ENCODE results near the gene CPTP. TPM values are rescaled to one million over a fixed set of nuclear protein-coding genes. Genes with fewer than 3 reads are reported as not detected.

The CPTP gene
- polyA plus RNA-seq, 3 donors: 6.4 to 7.7 (median 7.4) TPM

GRCh38 chr1:1347026-1347595 is 22.5 kb downstream of the CPTP start:
- DNase-seq: no peak
- Histone ChIP-seq H3K9me3 (replicated peaks in 1 of 2; ENCODE audit: control insufficient read depth in 1 of 2, insufficient read depth in 1 of 2, low read length in 2 of 2) (no peaks in the 10 kb centered on the region), H3K4me2 (replicated peaks; ENCODE audit: extremely low read depth, low read length, poor library complexity, severe bottlenecking) (peak overlapping the region; percentile 91), H3K4me1 (ENCODE audit: control insufficient read depth in 1 of 2, insufficient read depth in 2 of 2, low read length in 2 of 2) (peaks cover 11 to 17% of the 10 kb centered on the region in 2 donors), H4K20me1 (ENCODE audit: insufficient read depth, low read length) (peaks cover 43% of the 10 kb centered on the region), H3K27me3 (ENCODE audit: control insufficient read depth in 2 of 2, insufficient read depth in 2 of 2, low read length in 2 of 2) (peaks cover 0 to 7% of the 10 kb centered on the region in 2 donors), H3K36me3 (replicated peaks in 1 of 2; ENCODE audit: control insufficient read depth in 1 of 2, insufficient read depth in 2 of 2, low read length in 2 of 2) (no peaks in the 10 kb centered on the region), H2AFZ (ENCODE audit: insufficient read depth, low read depth, low read length, poor library complexity, severe bottlenecking) (no peak overlapping the region), H3K4me3 (replicated peaks in 1 of 3; ENCODE audit: low read depth in 2 of 3, low read length in 3 of 3) (no peak overlapping the region), H3K79me2 (ENCODE audit: insufficient read depth, low read length) (peaks cover 28% of the 10 kb centered on the region), H3K9ac (ENCODE audit: insufficient read depth, low read length, poor library complexity, severe bottlenecking) (no peak overlapping the region), H3K27ac (ENCODE audit: low read depth in 1 of 2, low read length in 2 of 2) (no peak overlapping the region)
- TF ChIP-seq CTCF (IDR thresholded peaks at IDR 0.05): no peak
- intact Hi-C loops (cut with micrococcal nuclease): no loop called here
- Mint-ChIP-seq H3K9me3 (peaks cover 0 to 2% (median 0%) of the 10 kb centered on the region in 7 donors), H3K27me3 (ENCODE audit: low read depth in 3 of 3) (peaks cover 6 to 20% (median 10%) of the 10 kb centered on the region in 3 donors), H3K36me3 (peaks cover 0 to 1% of the 10 kb centered on the region in 2 donors), H3K4me1 (peaks cover 16% of the 10 kb centered on the region), H3K4me3 (peak overlapping the region in 1 of 2 donors; percentile 81), H3K27ac (no peak overlapping the region)
- 95% methylated on average over 9 of the region's 10 CpGs for WGBS (ENCODE audit: insufficient coverage)

- Histone ChIP-seq H3K9ac (ENCODE audit: insufficient read depth, low read length, poor library complexity, severe bottlenecking) (peak overlapping the region; percentile 76), H3K4me3 (replicated peaks in 1 of 3; ENCODE audit: low read depth in 2 of 3, low read length in 3 of 3) (peak overlapping the region in 2 of 3 experiments; percentile 32 to 76), H3K27ac (ENCODE audit: low read depth in 1 of 2, low read length in 2 of 2) (no peak overlapping the region), H3K79me2 (ENCODE audit: insufficient read depth, low read length) (peaks cover 28% of the 10 kb centered on the region), H3K4me2 (replicated peaks; ENCODE audit: extremely low read depth, low read length, poor library complexity, severe bottlenecking) (peak overlapping the region; percentile 91), H3K9me3 (replicated peaks in 1 of 2; ENCODE audit: control insufficient read depth in 1 of 2, insufficient read depth in 1 of 2, low read length in 2 of 2) (no peaks in the 10 kb centered on the region), H4K20me1 (ENCODE audit: insufficient read depth, low read length) (peaks cover 38% of the 10 kb centered on the region), H3K4me1 (ENCODE audit: control insufficient read depth in 1 of 2, insufficient read depth in 2 of 2, low read length in 2 of 2) (peaks cover 11 to 17% of the 10 kb centered on the region in 2 donors), H2AFZ (ENCODE audit: insufficient read depth, low read depth, low read length, poor library complexity, severe bottlenecking) (peak overlapping the region; percentile 65), H3K27me3 (ENCODE audit: control insufficient read depth in 2 of 2, insufficient read depth in 2 of 2, low read length in 2 of 2) (peaks cover 0 to 14% of the 10 kb centered on the region in 2 donors), H3K36me3 (replicated peaks in 1 of 2; ENCODE audit: control insufficient read depth in 1 of 2, insufficient read depth in 2 of 2, low read length in 2 of 2) (no peaks in the 10 kb centered on the region)
- Mint-ChIP-seq H3K27me3 (ENCODE audit: low read depth in 3 of 3) (peaks cover 14 to 27% (median 17%) of the 10 kb centered on the region in 3 donors), H3K4me3 (peak overlapping the region; percentile 81 to 85), H3K36me3 (peaks cover 0 to 5% of the 10 kb centered on the region in 2 donors), H3K4me1 (peaks cover 16% of the 10 kb centered on the region), H3K27ac (peak overlapping the region in 4 of 7 donors; percentile 35 to 89 (median 76)), H3K9me3 (peaks cover 0 to 6% (median 0%) of the 10 kb centered on the region in 7 donors)
- TF ChIP-seq CTCF (IDR thresholded peaks at IDR 0.05): no peak
- intact Hi-C loops (cut with micrococcal nuclease): no loop called here
- no peak for DNase-seq
- WGBS (ENCODE audit: insufficient coverage): 64% methylated on average over 20 of the region's 26 CpGs
These were observed 23.2 kb downstream of the CPTP start for GRCh38 chr1:1347663-1348419.
